ENCODE measurements around the gene MAGEF1.

MAGEF1 gene

GRCh38 chr3:184663756-184664155, 48.1 kb downstream of the MAGEF1 start:
- no peak for DNase-seq

GRCh38 chr3:184663356-184663755, 48.5 kb downstream of the MAGEF1 start:
- DNase-seq, result no peak

- no peak for DNase-seq
These were observed 49.7 kb downstream of the MAGEF1 start for GRCh38 chr3:184662187-184662586.

GRCh38 chr3:184660931-184661330, 50.9 kb downstream of the MAGEF1 start:
- DNase-seq, result no peak
